GM18909 (cell line): ENCODE data around the gene ARHGAP26.

Source experiments
- ATAC-seq: cut with Tn5 transposase; IDR thresholded peaks from one replicate; pipeline ENCODE4 v1.9.1; 2021; ENCODE audit warnings: mild to moderate bottlenecking; ENCODE audit not compliant: unreplicated experiment, poor library complexity

ARHGAP26 gene

GRCh38 chr5:143044265-143044664 is 274.1 kb downstream of the ARHGAP26 start:
- no peak for ATAC-seq

- ATAC-seq, result no peak
These were observed 274.9 kb downstream of the ARHGAP26 start for GRCh38 chr5:143045062-143045461.

- no peak for ATAC-seq
These were observed 276.1 kb downstream of the ARHGAP26 start for GRCh38 chr5:143046314-143046713.

GRCh38 chr5:143047091-143047490 is 276.9 kb downstream of the ARHGAP26 start:
- ATAC-seq, result no peak

- no peak for ATAC-seq
These were observed 280.0 kb downstream of the ARHGAP26 start for GRCh38 chr5:143050183-143050582.

GRCh38 chr5:143051244-143052058 is 281.3 kb downstream of the ARHGAP26 start:
- no peak for ATAC-seq

- no peak for ATAC-seq
These were observed 282.9 kb downstream of the ARHGAP26 start for GRCh38 chr5:143052967-143053682.

GRCh38 chr5:143053780-143054179 is 283.6 kb downstream of the ARHGAP26 start:
- no peak for ATAC-seq

- ATAC-seq, result peak; percentile 68
These were observed 284.3 kb downstream of the ARHGAP26 start for GRCh38 chr5:143054480-143054941.

GRCh38 chr5:143055596-143056338 is 285.6 kb downstream of the ARHGAP26 start:
- ATAC-seq, result no peak

- no peak for ATAC-seq
These were observed 286.1 kb downstream of the ARHGAP26 start for GRCh38 chr5:143056339-143056704.

- peak; percentile 35 for ATAC-seq
These were observed 286.8 kb downstream of the ARHGAP26 start for GRCh38 chr5:143056792-143057579.

GRCh38 chr5:143057580-143057999 is 287.4 kb downstream of the ARHGAP26 start:
- ATAC-seq, result peak; percentile 56

GRCh38 chr5:143059355-143059754 is 289.2 kb downstream of the ARHGAP26 start:
- ATAC-seq, result no peak

- ATAC-seq, result no peak
These were observed 290.0 kb downstream of the ARHGAP26 start for GRCh38 chr5:143059976-143060765.

GRCh38 chr5:143061161-143061945 is 291.2 kb downstream of the ARHGAP26 start:
- ATAC-seq, result no peak

GRCh38 chr5:143062379-143062778 is 292.2 kb downstream of the ARHGAP26 start:
- no peak for ATAC-seq

GRCh38 chr5:143063175-143063970 is 293.2 kb downstream of the ARHGAP26 start:
- ATAC-seq, result no peak
